GM12801 (cell line): ENCODE data around the gene AQP2.

Source experiments
- CTCF ChIP-seq: IDR thresholded peaks from one replicate; pipeline ENCODE4 v1.5.1; 2011; ENCODE audit warnings: control low read depth; ENCODE audit not compliant: insufficient read length; ENCODE audit errors: extremely low read depth

Gene AQP2

DNA sequence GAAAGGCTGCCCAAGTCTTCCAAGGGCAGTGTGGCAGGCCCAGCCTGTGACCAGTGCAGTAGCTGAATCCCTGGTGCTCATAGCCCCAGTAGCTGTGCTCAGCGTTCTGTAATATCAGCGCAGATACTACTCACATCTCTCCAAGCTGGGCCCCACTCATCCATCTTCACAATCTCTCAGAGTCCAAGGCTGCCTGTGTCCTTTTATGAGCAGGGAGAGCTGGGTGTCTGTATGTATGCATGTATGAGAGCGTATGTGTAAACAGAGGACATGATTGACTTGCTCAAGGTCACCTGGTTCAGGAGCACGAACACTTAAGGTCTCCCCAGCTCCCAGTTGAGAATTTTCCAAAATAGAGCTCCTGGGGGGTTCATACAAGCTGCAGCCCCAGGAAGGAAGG lies 27.6 kb downstream of the AQP2 start:
- no peak for TF ChIP-seq CTCF

GRCh38 chr12:49979016-49979586 lies 28.6 kb downstream of the AQP2 start:
- no peak for TF ChIP-seq CTCF

- no peak for TF ChIP-seq CTCF
Observed at GRCh38 chr12:49979791-49980190, 29.3 kb downstream of the AQP2 start.

GRCh38 chr12:49980501-49981349 lies 30.2 kb downstream of the AQP2 start:
- TF ChIP-seq CTCF = no peak

DNA sequence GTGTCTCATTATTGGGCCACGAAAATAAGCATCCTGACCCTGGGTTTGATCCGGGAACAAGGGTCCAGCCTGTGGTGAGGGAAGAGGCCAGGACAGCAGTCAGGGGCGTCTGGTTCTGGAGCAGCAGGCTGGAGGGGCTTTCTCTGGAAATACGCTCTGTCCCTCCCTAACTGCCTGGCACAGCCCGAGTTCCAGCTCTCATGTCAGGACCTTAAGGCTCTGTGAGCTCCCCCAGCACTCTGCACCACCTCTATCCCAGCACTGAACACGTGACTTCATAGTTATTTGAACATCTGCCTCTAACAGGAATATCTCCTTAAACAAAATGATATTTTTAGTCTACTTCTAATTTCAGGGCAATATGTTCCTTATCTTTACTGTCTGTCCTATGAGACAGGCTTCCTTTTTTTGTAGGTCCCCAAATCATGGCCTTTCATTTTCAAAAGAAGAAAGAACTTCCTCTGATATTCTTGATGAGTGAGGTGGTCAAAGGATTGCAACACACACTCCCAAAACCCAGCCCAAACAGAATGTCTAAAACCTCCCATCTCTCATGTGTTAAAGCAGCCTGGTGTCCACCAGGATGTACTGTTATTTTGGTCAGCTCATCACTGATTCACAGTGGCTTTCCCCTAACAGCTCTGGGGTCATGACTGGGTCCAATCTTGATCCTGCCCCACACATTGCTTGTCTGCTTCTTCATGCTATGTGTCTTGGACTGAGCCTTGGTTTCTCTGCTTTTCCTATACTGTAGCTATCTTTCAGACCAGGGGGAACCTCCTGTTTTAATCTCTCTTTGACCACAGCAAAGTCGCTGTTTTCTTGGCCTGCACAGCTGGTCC lies 31.9 kb downstream of the AQP2 start:
- no peak for TF ChIP-seq CTCF

GRCh38 chr12:49983892-49984291 lies 33.4 kb downstream of the AQP2 start:
- no peak for TF ChIP-seq CTCF

GRCh38 chr12:49984476-49985359 lies 34.2 kb downstream of the AQP2 start:
- TF ChIP-seq CTCF = no peak
